MM.1S (cell line): ENCODE results near the gene XPO4.

Experiments used
- EZH2phosphoT487 ChIP-seq: fragments of 300-600 bp; sonication (generic); IDR thresholded peaks from 2 replicates; pipeline ENCODE4 v1.6.1; 2018; ENCODE audit warnings: antibody characterized with exemption, low read length
- TF ChIP-seq, protein P1 (sequence below): fragments of 300-600 bp; sonication (generic); IDR thresholded peaks from 2 replicates; pipeline ENCODE4 v1.5.1; 2016; ENCODE audit warnings: antibody characterized with exemption, low read length, mixed read lengths

GRCh38 chr13:20815464-20815863, 87.1 kb downstream of the XPO4 start:
- no peak for TF ChIP-seq EZH2phosphoT487
- TF ChIP-seq, protein P1, sequence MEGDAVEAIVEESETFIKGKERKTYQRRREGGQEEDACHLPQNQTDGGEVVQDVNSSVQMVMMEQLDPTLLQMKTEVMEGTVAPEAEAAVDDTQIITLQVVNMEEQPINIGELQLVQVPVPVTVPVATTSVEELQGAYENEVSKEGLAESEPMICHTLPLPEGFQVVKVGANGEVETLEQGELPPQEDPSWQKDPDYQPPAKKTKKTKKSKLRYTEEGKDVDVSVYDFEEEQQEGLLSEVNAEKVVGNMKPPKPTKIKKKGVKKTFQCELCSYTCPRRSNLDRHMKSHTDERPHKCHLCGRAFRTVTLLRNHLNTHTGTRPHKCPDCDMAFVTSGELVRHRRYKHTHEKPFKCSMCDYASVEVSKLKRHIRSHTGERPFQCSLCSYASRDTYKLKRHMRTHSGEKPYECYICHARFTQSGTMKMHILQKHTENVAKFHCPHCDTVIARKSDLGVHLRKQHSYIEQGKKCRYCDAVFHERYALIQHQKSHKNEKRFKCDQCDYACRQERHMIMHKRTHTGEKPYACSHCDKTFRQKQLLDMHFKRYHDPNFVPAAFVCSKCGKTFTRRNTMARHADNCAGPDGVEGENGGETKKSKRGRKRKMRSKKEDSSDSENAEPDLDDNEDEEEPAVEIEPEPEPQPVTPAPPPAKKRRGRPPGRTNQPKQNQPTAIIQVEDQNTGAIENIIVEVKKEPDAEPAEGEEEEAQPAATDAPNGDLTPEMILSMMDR: no peak
